Measurements from ENCODE around the gene PODN. TPM values are rescaled to one million over a fixed set of nuclear protein-coding genes. Genes with fewer than 3 reads are reported as not detected.

Gene PODN
- total and polyA plus RNA-seq, 5 donors, result 36.5 to 62.4 (median 41.6) TPM

GRCh38 chr1:53116933-53117600 lies 55.1 kb downstream of the PODN start:
- ATAC-seq, result no peak
- intact Hi-C loops (cut with DNase I), result loop anchor here in 1 of 4 donors (10.0 kb wide), 1 partner anchor 58 kb away; no protein-coding TSS in a partner anchor
- peak in 1 of 3 donors; percentile 7 for DNase-seq
- H3K9me3 ChIP-seq (ENCODE audit: control insufficient read depth, low read length), result no peaks in the 10 kb centered on the region
- WGBS, result 86% methylated on average over 11 of the region's 11 CpGs
- H3K4me1 ChIP-seq (ENCODE audit: control insufficient read depth, insufficient read depth, low read length), result peaks cover 4% of the 10 kb centered on the region
- no peak overlapping the region for H3K4me3 ChIP-seq (ENCODE audit: low read length)
- no peaks in the 10 kb centered on the region for H3K27me3 ChIP-seq (ENCODE audit: control insufficient read depth, insufficient read depth)
- H3K27ac ChIP-seq (ENCODE audit: low read length), result no peak overlapping the region

- intact Hi-C loops (cut with DNase I), result loop anchor here in 1 of 4 donors (10.0 kb wide), 1 partner anchor 57 kb away; no protein-coding TSS in a partner anchor
- ATAC-seq (no peak), DNase-seq (peak in 1 of 3 donors; percentile 37)
- H3K27ac ChIP-seq (ENCODE audit: low read length), result no peak overlapping the region
- WGBS, result 94% methylated on average over 9 of the region's 9 CpGs
- no peaks in the 10 kb centered on the region for H3K27me3 ChIP-seq (ENCODE audit: control insufficient read depth, insufficient read depth)
- no peaks in the 10 kb centered on the region for H3K9me3 ChIP-seq (ENCODE audit: control insufficient read depth, low read length)
- H3K4me3 ChIP-seq (ENCODE audit: low read length), result no peak overlapping the region
- H3K4me1 ChIP-seq (ENCODE audit: control insufficient read depth, insufficient read depth, low read length), result peaks cover 9% of the 10 kb centered on the region
Observed at GRCh38 chr1:53117836-53118235, 55.8 kb downstream of the PODN start.

- H3K4me3 ChIP-seq (ENCODE audit: low read length), result no peak overlapping the region
- H3K27me3 ChIP-seq (ENCODE audit: control insufficient read depth, insufficient read depth), result no peaks in the 10 kb centered on the region
- DNase-seq, result peak in 1 of 3 donors; percentile 50
- H3K27ac ChIP-seq (ENCODE audit: low read length), result no peak overlapping the region
- WGBS, result 75% methylated on average over 12 of the region's 12 CpGs
- no peaks in the 10 kb centered on the region for H3K9me3 ChIP-seq (ENCODE audit: control insufficient read depth, low read length)
- no peak for ATAC-seq
- intact Hi-C loops (cut with DNase I), result no loop called here
- peaks cover 12% of the 10 kb centered on the region for H3K4me1 ChIP-seq (ENCODE audit: control insufficient read depth, insufficient read depth, low read length)
Observed at GRCh38 chr1:53120659-53121058, 58.6 kb downstream of the PODN start.

GRCh38 chr1:53121319-53122172 lies 59.5 kb downstream of the PODN start:
- intact Hi-C loops (cut with DNase I), result no loop called here
- Histone ChIP-seq H3K4me1 (ENCODE audit: control insufficient read depth, insufficient read depth, low read length) (peaks cover 12% of the 10 kb centered on the region), H3K27me3 (ENCODE audit: control insufficient read depth, insufficient read depth) (no peaks in the 10 kb centered on the region), H3K9me3 (ENCODE audit: control insufficient read depth, low read length) (no peaks in the 10 kb centered on the region), H3K4me3 (ENCODE audit: low read length) (no peak overlapping the region), H3K27ac (ENCODE audit: low read length) (no peak overlapping the region)
- peak; percentile 29 to 37 for ATAC-seq
- peak; percentile 63 to 88 (median 87) for DNase-seq
- WGBS, result 38% methylated on average over 18 of the region's 18 CpGs

- Histone ChIP-seq H3K27ac (ENCODE audit: low read length) (peak overlapping the region; percentile 73), H3K27me3 (ENCODE audit: control insufficient read depth, insufficient read depth) (no peaks in the 10 kb centered on the region), H3K4me3 (ENCODE audit: low read length) (no peak overlapping the region), H3K4me1 (ENCODE audit: control insufficient read depth, insufficient read depth, low read length) (peaks cover 12% of the 10 kb centered on the region), H3K9me3 (ENCODE audit: control insufficient read depth, low read length) (no peaks in the 10 kb centered on the region)
- peak; percentile 55 to 87 (median 83) for DNase-seq
- peak; percentile 60 to 61 for ATAC-seq
- WGBS, result 42% methylated on average over 10 of the region's 10 CpGs
- intact Hi-C loops (cut with DNase I), result no loop called here
Observed at GRCh38 chr1:53122201-53122885, 60.3 kb downstream of the PODN start.

GRCh38 chr1:53122961-53123413 lies 61.0 kb downstream of the PODN start:
- Histone ChIP-seq H3K4me3 (ENCODE audit: low read length) (no peak overlapping the region), H3K27me3 (ENCODE audit: control insufficient read depth, insufficient read depth) (no peaks in the 10 kb centered on the region), H3K27ac (ENCODE audit: low read length) (peak overlapping the region; percentile 73), H3K9me3 (ENCODE audit: control insufficient read depth, low read length) (no peaks in the 10 kb centered on the region), H3K4me1 (ENCODE audit: control insufficient read depth, insufficient read depth, low read length) (peaks cover 12% of the 10 kb centered on the region)
- ATAC-seq, result peak; percentile 1 to 13
- WGBS, result 59% methylated on average over 7 of the region's 7 CpGs
- DNase-seq, result peak in 1 of 3 donors; percentile 80
- intact Hi-C loops (cut with DNase I), result no loop called here

- ATAC-seq (peak; percentile 61 to 62), DNase-seq (peak; percentile 67 to 92 (median 83))
- Histone ChIP-seq H3K4me1 (ENCODE audit: control insufficient read depth, insufficient read depth, low read length) (peaks cover 12% of the 10 kb centered on the region), H3K4me3 (ENCODE audit: low read length) (no peak overlapping the region), H3K27ac (ENCODE audit: low read length) (peak overlapping the region; percentile 53), H3K27me3 (ENCODE audit: control insufficient read depth, insufficient read depth) (no peaks in the 10 kb centered on the region), H3K9me3 (ENCODE audit: control insufficient read depth, low read length) (no peaks in the 10 kb centered on the region)
- intact Hi-C loops (cut with DNase I), result no loop called here
- 57% methylated on average over 19 of the region's 19 CpGs for WGBS
Observed at GRCh38 chr1:53123453-53124140, 61.6 kb downstream of the PODN start.

- Histone ChIP-seq H3K27ac (ENCODE audit: low read length) (no peak overlapping the region), H3K9me3 (ENCODE audit: control insufficient read depth, low read length) (no peaks in the 10 kb centered on the region), H3K4me3 (ENCODE audit: low read length) (no peak overlapping the region), H3K4me1 (ENCODE audit: control insufficient read depth, insufficient read depth, low read length) (peaks cover 12% of the 10 kb centered on the region), H3K27me3 (ENCODE audit: control insufficient read depth, insufficient read depth) (no peaks in the 10 kb centered on the region)
- intact Hi-C loops (cut with DNase I), result no loop called here
- ATAC-seq, result no peak
- peak in 1 of 3 donors; percentile 7 for DNase-seq
- WGBS, result 82% methylated on average over 6 of the region's 6 CpGs
Observed at GRCh38 chr1:53125122-53125521, 63.1 kb downstream of the PODN start.

- H3K27ac ChIP-seq (ENCODE audit: low read length), result no peak overlapping the region
- peak in 1 of 3 donors; percentile 77 for DNase-seq
- ATAC-seq, result no peak
- no peaks in the 10 kb centered on the region for H3K9me3 ChIP-seq (ENCODE audit: control insufficient read depth, low read length)
- H3K4me1 ChIP-seq (ENCODE audit: control insufficient read depth, insufficient read depth, low read length), result peaks cover 12% of the 10 kb centered on the region
- no peaks in the 10 kb centered on the region for H3K27me3 ChIP-seq (ENCODE audit: control insufficient read depth, insufficient read depth)
- intact Hi-C loops (cut with DNase I), result no loop called here
- WGBS, result 74% methylated on average over 10 of the region's 10 CpGs
- H3K4me3 ChIP-seq (ENCODE audit: low read length), result no peak overlapping the region
Observed at GRCh38 chr1:53125623-53126360, 63.8 kb downstream of the PODN start.

- no peak for ATAC-seq
- H3K27ac ChIP-seq (ENCODE audit: low read length), result no peak overlapping the region
- no peaks in the 10 kb centered on the region for H3K27me3 ChIP-seq (ENCODE audit: control insufficient read depth, insufficient read depth)
Observed at GRCh38 chr1:53126495-53126894, 64.5 kb downstream of the PODN start.

More at GRCh38 chr1:53126495-53126894, 64.5 kb downstream of the PODN start:
- 67% methylated on average over 1 of the region's 1 CpG for WGBS
- peaks cover 12% of the 10 kb centered on the region for H3K4me1 ChIP-seq (ENCODE audit: control insufficient read depth, insufficient read depth, low read length)
- no peaks in the 10 kb centered on the region for H3K9me3 ChIP-seq (ENCODE audit: control insufficient read depth, low read length)
- H3K4me3 ChIP-seq (ENCODE audit: low read length), result no peak overlapping the region
- no peak for DNase-seq
- intact Hi-C loops (cut with DNase I), result no loop called here
